ENCODE results near the gene PRSS57. TPM values are rescaled to one million over a fixed set of nuclear protein-coding genes. Genes with fewer than 3 reads are reported as not detected.

Gene PRSS57
- total and polyA plus RNA-seq, 2 of the 8 experiments (the other 6 are each of a cell fraction or from before 2014, with no cell fraction given): not detected

DNA sequence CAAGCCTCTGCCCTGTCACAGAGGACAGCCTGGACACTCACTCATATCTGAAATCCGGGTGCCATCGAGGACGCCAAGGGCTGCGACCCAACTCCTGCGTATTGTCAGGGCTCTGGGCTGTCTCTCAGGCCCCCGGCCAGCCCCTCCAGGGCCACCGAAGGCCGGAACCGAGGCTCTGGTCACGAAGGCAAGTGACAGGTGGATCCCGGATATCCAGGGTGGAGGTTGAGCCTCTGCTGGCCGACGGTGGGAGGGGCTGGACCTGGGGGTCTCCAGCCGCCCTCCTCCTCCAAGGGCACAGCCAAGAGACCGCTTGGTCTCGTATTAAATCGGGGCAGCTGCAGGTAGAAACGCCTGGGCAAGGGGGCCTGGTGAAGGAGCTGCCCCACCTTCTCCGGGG, 37.6 kb downstream of the PRSS57 start:
- POLR2A ChIA-PET (ENCODE audit: partially characterized antibody): interaction anchor here (0.8 to 2.0 kb wide), 4 partner anchors 10 to 86 kb away, joined by 3 to 9 read pairs (median 3); no protein-coding TSS in a partner anchor
- Histone ChIP-seq H3K4me2 (ENCODE audit: insufficient read depth in 1 of 2, low read depth in 2 of 2, low read length in 2 of 2) (no peak overlapping the region), H2BK12ac (ENCODE audit: low read depth, low read length) (no peak overlapping the region), H3K36me3 (ENCODE audit: control insufficient read depth in 2 of 4, insufficient read depth in 4 of 4, low read length in 3 of 4) (peaks cover 0 to 9% (median 3%) of the 10 kb centered on the region in 4 experiments; a peak in 5 of 8 replicates), H3K14ac (ENCODE audit: insufficient read length) (no peak overlapping the region), H3K18ac (ENCODE audit: extremely low read depth, low read length) (no peak overlapping the region), H3K56ac (replicated peaks; ENCODE audit: insufficient read length, low read depth, low read length) (no peak overlapping the region), H3K79me2 (ENCODE audit: control insufficient read depth in 1 of 2, insufficient read depth in 2 of 2, low read length in 2 of 2) (peaks cover 61 to 98% of the 10 kb centered on the region in 2 experiments), H2AK5ac (ENCODE audit: low read depth, low read length) (no peak overlapping the region), H3K9me3 (ENCODE audit: insufficient read depth in 2 of 2, low read depth in 1 of 2, low read length in 1 of 2) (no peaks in the 10 kb centered on the region), H3K4me3 (ENCODE audit: extremely low read depth in 1 of 4, insufficient read depth in 2 of 4, low read depth in 3 of 4, low read length in 4 of 4) (no peak overlapping the region), H2AFZ (ENCODE audit: low read length) (no peak overlapping the region), H2BK20ac (ENCODE audit: low read length) (no peak overlapping the region), H3K4ac (replicated peaks; ENCODE audit: insufficient read length, low read depth, low read length) (no peak overlapping the region), H4K20me1 (replicated peaks in 1 of 2; ENCODE audit: control insufficient read depth in 1 of 2, insufficient read depth in 2 of 2, low read length in 2 of 2) (peaks cover 58 to 59% of the 10 kb centered on the region in 2 experiments), H3K23ac (ENCODE audit: insufficient read length) (no peak overlapping the region), H4K8ac (ENCODE audit: extremely low read depth, insufficient read depth, low read length) (no peak overlapping the region), H4K91ac (replicated peaks; ENCODE audit: insufficient read length, low read length) (no peak overlapping the region), H3K27me3 (replicated peaks in 1 of 4; ENCODE audit: control insufficient read depth in 3 of 4, extremely low read depth in 1 of 4, insufficient read depth in 3 of 4, low read length in 3 of 4) (no peaks in the 10 kb centered on the region), H3K23me2 (ENCODE audit: low read depth, low read length) (peaks cover 3% of the 10 kb centered on the region; the same call in 1 of the 2 replicates), H2BK120ac (replicated peaks; ENCODE audit: low read depth, low read length) (no peak overlapping the region), H3K79me1 (ENCODE audit: low read depth, low read length) (peaks cover 18% of the 10 kb centered on the region), H2BK15ac (ENCODE audit: low read length) (no peak overlapping the region), H3K4me1 (replicated peaks in 1 of 4; ENCODE audit: control insufficient read depth in 3 of 4, insufficient read depth in 4 of 4, low read length in 3 of 4) (peaks cover 0 to 11% (median 5%) of the 10 kb centered on the region in 4 experiments; a peak in 5 of 7 replicates), H3K9ac (replicated peaks in 1 of 4; ENCODE audit: extremely low read depth in 1 of 4, low read depth in 3 of 4, low read length in 3 of 4) (no peak overlapping the region), H2BK5ac (ENCODE audit: low read depth, low read length) (no peak overlapping the region), H3K27ac (ENCODE audit: low read depth, low read length) (no peak overlapping the region), H4K5ac (ENCODE audit: insufficient read length, low read depth, low read length) (no peak overlapping the region)
- CTCF ChIA-PET (ENCODE audit: partially characterized antibody): interaction anchor here (1.9 kb wide), 1 partner anchor 30 kb away, joined by 10 read pairs; no protein-coding TSS in a partner anchor
- WGBS, 2 experiments (ENCODE audit: extremely low coverage in 1 of 2, insufficient coverage in 1 of 2, insufficient read length in 1 of 2, insufficient replicate concordance in 2 of 2, low coverage in 1 of 2, low lambda C conversion rate in 2 of 2, missing lambda C conversion rate in 1 of 2): 87% methylated on average over 14 of the region's 19 CpGs; no CpG with 5 or more reads in 1 of the 2 experiments
- no peak for DNase-seq (ENCODE audit: low read depth in 1 of 2, low spot score in 2 of 2)
- no peak for TF ChIP-seq POLR2A (IDR thresholded peaks at IDR 0.05; ENCODE audit: control extremely low read depth in 1 of 2, low read depth in 2 of 2, low read length in 2 of 2)
- no peak for FAIRE-seq

Measured in H1 (cell line).